Heart right ventricle (tissue), 16 donors: ENCODE data around the gene KCNIP1. TPM values are rescaled to one million over a fixed set of nuclear protein-coding genes. Genes with fewer than 3 reads are reported as not detected.

ENCODE experiments used
- ATAC-seq, 8 donors: fragments of 200-7000 bp; cut with Tn5 transposase; one replicate each; pipeline ENCODE4 v1.9.1; 2020; ENCODE audit warnings: mild to moderate bottlenecking in 8 of 8, moderate library complexity in 8 of 8, moderate number of reproducible peaks in 1 of 8
- DNase-seq, 2 donors: peaks; one replicate each; pipeline ENCODE4 v3.0.0-alpha.2; 2020
- H3K27ac ChIP-seq, 10 donors: fragments of 200-600 bp; sonication (generic) in 2 of 10; one replicate each; pipeline versions ENCODE4 v1.5.0 to v1.8.0; 2020 to 2022; ENCODE audit warnings: mild to moderate bottlenecking in 3 of 10
- H3K27me3 ChIP-seq, 7 donors: fragments of 200-600 bp; one replicate each; pipeline ENCODE4 v1.8.0; 2021 to 2022; ENCODE audit warnings: mild to moderate bottlenecking in 2 of 7
- H3K36me3 ChIP-seq, 9 donors: fragments of 200-600 bp; sonication (generic) in 1 of 9; one replicate each; pipeline versions ENCODE4 v1.5.0 to v1.8.0; 2020 to 2022; ENCODE audit warnings: mild to moderate bottlenecking in 2 of 9
- H3K4me1 ChIP-seq, 9 donors: fragments of 200-600 bp; sonication (generic) in 1 of 9; one replicate each; pipeline versions ENCODE4 v1.5.0 to v1.8.0; 2020 to 2022; ENCODE audit warnings: mild to moderate bottlenecking in 4 of 9
- H3K4me3 ChIP-seq, 10 donors: fragments of 200-600 bp; sonication (generic) in 2 of 10; one replicate each; pipeline versions ENCODE4 v1.5.0 to v1.8.0; 2020 to 2022; ENCODE audit warnings: mild to moderate bottlenecking in 7 of 10, moderate library complexity in 2 of 10
- H3K9me3 ChIP-seq, 11 donors: fragments of 200-600 bp in 10 of 11; sonication (generic) in 2 of 11; one replicate each; pipeline versions ENCODE4 v1.5.0 to v1.8.0; 2013 to 2022; ENCODE audit warnings: mild to moderate bottlenecking in 2 of 11, control low read depth in 1 of 11, moderate library complexity in 1 of 11
- whole genome bisulfite sequencing, 2 donors: extraction: QIAGEN DNeasy Blood & Tissue Kit; methylation state at CpG; one replicate each; pipeline ENCODE4 v1.1.7; 2013; ENCODE audit warnings: inconsistent platforms in 1 of 2; 5-methylcytosine and 5-hydroxymethylcytosine counted together
- intact Hi-C, 10 donors: fragments of 100-400 bp; cut with DNase I; formaldehyde crosslinking; loops; one replicate each; pipeline versions ENCODE4 v1.11.1 to v1.14.2; 2022
- polyA plus RNA-seq, 2 donors: library from polyadenylated mRNA; stranded (reverse); fragments of 200-250 nt; gene quantifications; one replicate each; pipeline ENCODE4 v1.2.3, GENCODE V29; 2013
- total RNA-seq, 10 donors: library from RNA; stranded (reverse); fragmentation: NEBNext Ultra II Directional in 3 of 10; extraction: Animal tissue kit (Norgen Biotek cat#: 25700) in 3 of 10; gene quantifications; one replicate each; pipeline versions ENCODE4 v1.2.1 to v1.2.4, GENCODE V29; 2021 to 2023
- TF ChIP-seq, protein P1 (sequence below), 9 donors: fragments of 200-600 bp; sonication (generic) in 2 of 9; IDR thresholded peaks; one replicate each; pipeline versions ENCODE4 v1.5.0 to v1.8.0; 2021 to 2022; ENCODE audit warnings: antibody characterized with exemption in 9 of 9, mild to moderate bottlenecking in 5 of 9, moderate library complexity in 1 of 9
- donor health status: Arrhythmogenic right ventricular cardiomyopathy.
- donor health status: ischemic (EF 13 %, LVEDD 7.1; RV severe dilation, severe dysfunction).
- donor health status: healthy with polysubstance abuse.
- donor health status: DM: no; HTN: yes; CAD: no.
- donor health status: DM: no; HTN: no; CAD: no.
- donor health status: ischemic (EF 25% LVEDD 6.9; RV normal size, moderate dysfunction).
- donor health status: ischemic (EF 25% LVEDD 5.7; RV mildly dilated, moderate dysfunction).
- donor health status: healthy.
- donor health status: DM: yes; HTN: yes; CAD: no.
- donor health status: Ischemic cardiomyopathy.
- donor health status: ischemic (EF 35%, LVEDD 5.7; RV mildly dilated, moderate dysfunction).
- donor health status: nonischemic (EF 11% LVEDD 7.7; RV severe dilation, severe dysfunction).
- donor health status: DM: yes; HTN: yes; CAD: no.
- donor health status: PGD.
- donor health status: ischemic (EF 29% LVEDD 5.4; RV normal size, mild dysfunction).
- donor health status: nonischemic (EF 23%, LVEDD 6.1; RV moderate dilation, normal function).

KCNIP1 gene
- total and polyA plus RNA-seq, 12 donors: 0.06 to 0.67 (median 0.21) TPM; not detected in 7

DNA sequence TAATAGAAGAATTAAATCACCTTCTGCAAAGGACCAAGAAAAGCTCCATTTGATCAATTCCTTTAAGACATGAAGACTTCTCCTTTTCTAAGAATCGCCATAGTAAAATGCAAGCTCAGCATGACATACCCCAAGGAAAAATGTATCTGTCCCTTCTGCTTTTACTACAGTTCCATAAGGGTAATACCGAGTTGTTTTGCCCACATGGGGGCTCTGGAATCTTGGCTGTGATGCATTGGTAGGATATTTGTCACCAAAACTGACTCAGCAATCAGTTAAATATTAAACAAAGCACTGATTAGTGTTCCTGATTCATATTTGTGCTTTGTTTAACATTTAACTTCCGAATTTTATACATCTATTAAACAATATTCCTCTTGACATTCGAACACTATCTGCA is 24.3 kb upstream of the KCNIP1 start:
- whole genome bisulfite sequencing, 2 donors: 74 to 77% methylated on average over 4 of the region's 4 CpGs
- no peak for DNase-seq
- H3K27me3 ChIP-seq: no peaks in the 10 kb centered on the region
- no peaks in the 10 kb centered on the region for H3K36me3 ChIP-seq
- no peak overlapping the region for H3K4me3 ChIP-seq
- H3K4me1 ChIP-seq: peaks cover 0 to 8% (median 0%) of the 10 kb centered on the region in 9 donors
- H3K9me3 ChIP-seq: no peaks in the 10 kb centered on the region
- TF ChIP-seq, protein P1, sequence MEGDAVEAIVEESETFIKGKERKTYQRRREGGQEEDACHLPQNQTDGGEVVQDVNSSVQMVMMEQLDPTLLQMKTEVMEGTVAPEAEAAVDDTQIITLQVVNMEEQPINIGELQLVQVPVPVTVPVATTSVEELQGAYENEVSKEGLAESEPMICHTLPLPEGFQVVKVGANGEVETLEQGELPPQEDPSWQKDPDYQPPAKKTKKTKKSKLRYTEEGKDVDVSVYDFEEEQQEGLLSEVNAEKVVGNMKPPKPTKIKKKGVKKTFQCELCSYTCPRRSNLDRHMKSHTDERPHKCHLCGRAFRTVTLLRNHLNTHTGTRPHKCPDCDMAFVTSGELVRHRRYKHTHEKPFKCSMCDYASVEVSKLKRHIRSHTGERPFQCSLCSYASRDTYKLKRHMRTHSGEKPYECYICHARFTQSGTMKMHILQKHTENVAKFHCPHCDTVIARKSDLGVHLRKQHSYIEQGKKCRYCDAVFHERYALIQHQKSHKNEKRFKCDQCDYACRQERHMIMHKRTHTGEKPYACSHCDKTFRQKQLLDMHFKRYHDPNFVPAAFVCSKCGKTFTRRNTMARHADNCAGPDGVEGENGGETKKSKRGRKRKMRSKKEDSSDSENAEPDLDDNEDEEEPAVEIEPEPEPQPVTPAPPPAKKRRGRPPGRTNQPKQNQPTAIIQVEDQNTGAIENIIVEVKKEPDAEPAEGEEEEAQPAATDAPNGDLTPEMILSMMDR (IDR thresholded peaks at IDR 0.05): no peak
- intact Hi-C loops: no loop called here
- no peak for ATAC-seq
- no peak overlapping the region for H3K27ac ChIP-seq

DNA sequence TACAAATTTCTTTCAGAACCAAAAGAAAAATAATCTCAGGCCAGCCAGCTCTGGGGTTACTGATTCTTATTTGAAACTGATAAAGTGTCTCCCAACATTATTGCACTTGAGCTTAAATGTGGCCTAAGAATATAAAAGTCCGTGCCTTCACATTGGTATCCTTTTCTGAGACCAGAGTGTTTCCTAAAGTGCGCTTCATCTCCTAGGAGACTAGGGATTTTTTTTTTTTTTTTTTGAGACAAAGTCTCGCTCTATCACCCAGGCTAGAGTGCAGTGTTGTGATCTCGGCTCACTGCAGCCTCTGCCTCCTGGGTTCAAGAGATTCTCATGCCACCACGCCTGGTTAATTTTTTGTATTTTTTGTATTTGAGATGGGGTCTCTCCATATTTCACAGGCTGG is 23.6 kb upstream of the KCNIP1 start:
- DNase-seq: no peak
- Histone ChIP-seq H3K27ac (no peak overlapping the region), H3K36me3 (no peaks in the 10 kb centered on the region), H3K4me3 (no peak overlapping the region), H3K9me3 (no peaks in the 10 kb centered on the region), H3K27me3 (no peaks in the 10 kb centered on the region), H3K4me1 (peaks cover 0 to 12% (median 0%) of the 10 kb centered on the region in 9 donors)
- ATAC-seq: no peak
- WGBS, 2 donors: 88 to 92% methylated on average over 5 of the region's 5 CpGs
- TF ChIP-seq, protein P1 (IDR thresholded peaks at IDR 0.05): no peak
- intact Hi-C loops: no loop called here

DNA sequence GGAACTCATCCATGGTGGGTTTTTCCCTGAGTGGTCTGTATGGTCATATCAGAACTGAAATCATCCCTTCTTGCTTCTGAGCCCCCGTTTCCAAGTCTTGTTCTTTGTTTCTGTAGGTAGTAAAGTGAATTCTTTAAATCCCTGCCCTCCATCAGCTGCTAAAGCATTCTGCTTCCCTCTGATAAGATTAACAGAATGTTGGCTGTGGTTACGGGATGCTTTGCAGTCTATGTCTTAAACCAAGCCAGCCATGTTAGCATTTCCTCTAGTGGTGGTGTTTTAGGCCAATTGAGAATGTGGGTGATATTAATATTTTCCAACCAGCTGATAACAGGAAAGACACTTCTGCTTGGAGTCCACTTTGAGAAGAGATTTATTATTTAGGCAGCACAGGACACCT is 22.0 kb upstream of the KCNIP1 start:
- H3K9me3 ChIP-seq: no peaks in the 10 kb centered on the region
- no peaks in the 10 kb centered on the region for H3K27me3 ChIP-seq
- no peak overlapping the region for H3K4me3 ChIP-seq
- 57 to 63% methylated on average over 2 of the region's 2 CpGs for WGBS, 2 donors
- no peak for DNase-seq
- peaks cover 0 to 7% (median 0%) of the 10 kb centered on the region in 9 donors for H3K4me1 ChIP-seq
- no peaks in the 10 kb centered on the region for H3K36me3 ChIP-seq
- no peak for ATAC-seq
- TF ChIP-seq, protein P1 (IDR thresholded peaks at IDR 0.05): no peak
- intact Hi-C loops: no loop called here
- H3K27ac ChIP-seq: no peak overlapping the region

DNA sequence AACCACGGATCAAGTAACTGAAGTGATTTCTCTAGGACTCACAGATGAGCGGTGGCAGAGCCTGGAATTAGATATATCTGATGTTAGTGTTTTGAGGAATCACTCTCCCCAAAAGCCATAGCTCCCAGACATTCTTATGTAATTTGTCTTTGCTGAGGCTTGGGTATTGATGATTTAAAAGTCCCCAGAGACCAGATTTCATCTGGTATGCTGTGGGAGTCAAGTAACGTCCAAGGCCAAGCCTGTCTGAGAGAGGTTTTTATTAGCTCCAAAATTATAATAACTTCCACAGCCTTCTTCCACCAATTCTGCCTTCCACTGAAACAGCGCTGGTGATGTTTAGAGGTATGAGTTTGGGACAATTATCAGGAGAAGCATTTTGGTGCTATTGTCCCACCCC is 21.3 kb upstream of the KCNIP1 start:
- no peaks in the 10 kb centered on the region for H3K27me3 ChIP-seq
- no peaks in the 10 kb centered on the region for H3K9me3 ChIP-seq
- intact Hi-C loops: no loop called here
- TF ChIP-seq, protein P1 (IDR thresholded peaks at IDR 0.05): no peak
- no peak overlapping the region for H3K4me3 ChIP-seq
- ATAC-seq: no peak
- WGBS, 2 donors: 84 to 89% methylated on average over 4 of the region's 4 CpGs
- H3K27ac ChIP-seq: no peak overlapping the region
- H3K4me1 ChIP-seq: peaks cover 0 to 7% (median 0%) of the 10 kb centered on the region in 9 donors
- H3K36me3 ChIP-seq: no peaks in the 10 kb centered on the region
- DNase-seq: no peak
